LNCaP clone FGC (cell line): ENCODE measurements around the gene PRDM16.

Source experiments
- DNase-seq: peaks from one replicate; pipeline ENCODE4 v3.0.0-alpha.2; 2011; ENCODE audit warnings: low read depth
- H3K4me3 ChIP-seq: 2 replicates; pipeline ENCODE4 v1.5.1; 2011; ENCODE audit warnings: mild to moderate bottlenecking, low read depth, low read length, control low read depth
- CTCF ChIP-seq: IDR thresholded peaks from 2 replicates; pipeline ENCODE4 v1.5.1; 2012; ENCODE audit warnings: mild to moderate bottlenecking; ENCODE audit not compliant: control insufficient read depth, insufficient read depth; ENCODE audit errors: extremely low read depth

PRDM16 gene

DNA sequence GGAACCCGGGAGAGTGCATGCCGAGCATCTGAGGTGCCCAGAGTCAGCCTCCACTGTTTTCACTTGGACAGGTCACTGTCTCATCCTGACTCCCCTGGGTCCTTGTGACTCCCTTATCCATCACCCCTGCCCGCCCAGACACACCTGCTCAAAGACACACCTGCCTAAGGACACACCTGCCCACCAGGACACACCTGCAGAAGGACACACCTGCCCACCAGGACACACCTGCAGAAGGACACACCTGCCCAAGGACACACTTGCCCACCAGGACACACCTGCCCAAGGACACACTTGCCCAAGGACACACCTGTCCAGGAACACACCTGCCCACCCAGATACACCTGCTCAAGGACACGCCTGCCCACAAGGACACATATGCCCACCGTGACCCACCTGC lies 314.7 kb downstream of the PRDM16 start:
- DNase-seq = no peak
- no peak overlapping the region for H3K4me3 ChIP-seq
- no peak for TF ChIP-seq CTCF

GRCh38 chr1:3384407-3384806 lies 315.4 kb downstream of the PRDM16 start:
- TF ChIP-seq CTCF = no peak
- no peak overlapping the region for H3K4me3 ChIP-seq

GRCh38 chr1:3386205-3387002 lies 317.4 kb downstream of the PRDM16 start:
- no peak for TF ChIP-seq CTCF
- H3K4me3 ChIP-seq = no peak overlapping the region
- DNase-seq = no peak

More at GRCh38 chr1:3384407-3384806, 315.4 kb downstream of the PRDM16 start:
- DNase-seq = no peak

- TF ChIP-seq CTCF = no peak
- no peak for DNase-seq
- H3K4me3 ChIP-seq = no peak overlapping the region
These were observed 318.4 kb downstream of the PRDM16 start for GRCh38 chr1:3387401-3387800.

GRCh38 chr1:3389093-3389833 lies 320.3 kb downstream of the PRDM16 start:
- H3K4me3 ChIP-seq = no peak overlapping the region
- no peak for DNase-seq
- no peak for TF ChIP-seq CTCF

- no peak overlapping the region for H3K4me3 ChIP-seq
- no peak for TF ChIP-seq CTCF
- no peak for DNase-seq
These were observed 321.3 kb downstream of the PRDM16 start for GRCh38 chr1:3390291-3390690.
